Right ventricle myocardium superior (tissue), 1 donor: Measurements from ENCODE around the gene CCDC60. TPM values are rescaled to one million over a fixed set of nuclear protein-coding genes. Genes with fewer than 3 reads are reported as not detected.

Experiments used
- ATAC-seq: fragments of 200-7000 bp; cut with Tn5 transposase; one replicate; pipeline ENCODE4 v1.9.1; 2020; ENCODE audit warnings: mild to moderate bottlenecking; ENCODE audit not compliant: poor library complexity
- DNase-seq: peaks from one replicate; pipeline ENCODE4 v3.0.0-alpha.2; 2020
- intact Hi-C: fragments of 100-400 bp; cut with DNase I; formaldehyde crosslinking; loops from one replicate; pipeline ENCODE4 v1.11.2; 2022
- total RNA-seq: library from RNA; stranded (reverse); fragmentation: NEBNext Ultra II Directional; extraction: Animal tissue kit (Norgen Biotek cat#: 25700); gene quantifications from one replicate; pipeline ENCODE4 v1.2.1, GENCODE V29; 2021
- donor health status: DM: no; HTN: yes; CAD: no; lungs with severe emphysema.

The CCDC60 gene
- total RNA-seq, 1 donor from 2014 or later: not detected

DNA sequence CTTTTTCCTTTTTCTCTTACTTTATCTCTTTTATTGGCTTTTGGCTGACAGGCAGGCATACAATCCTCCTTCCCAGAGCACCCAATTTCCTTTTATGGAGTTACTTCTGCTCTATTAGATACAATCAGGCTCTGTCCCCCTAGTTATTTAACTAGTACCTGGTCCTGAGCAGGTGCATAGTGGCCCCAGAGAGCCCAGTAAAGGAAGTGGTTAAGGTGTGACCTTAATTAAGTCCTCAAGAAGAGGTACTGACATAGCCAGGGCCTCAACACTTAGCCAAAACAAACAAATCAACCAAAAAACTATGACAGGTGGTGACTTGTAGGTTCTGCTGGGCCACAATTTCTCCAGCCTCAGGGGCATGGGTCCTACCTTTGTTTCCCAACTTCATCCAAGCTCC lies 82.9 kb downstream of the CCDC60 start:
- intact Hi-C loops: loop anchor here (10.0 kb wide), 1 partner anchor 433 kb away; the partner anchor contains the start of gene SRRM4
- ATAC-seq (no peak), DNase-seq (no peak)

GRCh38 chr12:119419381-119419780 lies 84.9 kb downstream of the CCDC60 start:
- intact Hi-C loops: loop anchor here (10.0 kb wide), 1 partner anchor 435 kb away; the partner anchor contains the start of gene SRRM4
- ATAC-seq: no peak
- DNase-seq: no peak

DNA sequence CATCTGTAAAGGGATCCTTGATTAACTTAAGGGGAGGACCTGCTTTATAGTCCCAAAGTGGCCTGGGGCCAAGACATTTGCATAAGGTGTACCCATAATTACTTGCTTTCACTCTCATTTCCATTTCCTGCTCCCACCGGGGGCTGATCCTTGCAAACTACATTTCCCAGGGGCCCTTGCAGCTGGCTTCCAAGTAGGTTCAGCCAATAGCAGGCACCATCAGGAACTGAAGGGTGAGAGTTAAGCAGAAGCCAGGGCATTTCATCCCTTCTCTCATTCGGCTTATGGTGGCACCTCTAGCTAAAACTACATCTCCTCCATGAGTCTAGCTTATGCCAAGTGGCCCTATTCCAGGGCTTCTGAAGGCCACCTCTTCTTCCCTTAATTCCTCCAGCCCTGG lies 88.8 kb downstream of the CCDC60 start:
- DNase-seq: no peak
- no peak for ATAC-seq
- intact Hi-C loops: no loop called here

- ATAC-seq: no peak
- intact Hi-C loops: no loop called here
- DNase-seq: no peak
These were observed 91.1 kb downstream of the CCDC60 start for GRCh38 chr12:119425623-119426022.

DNA sequence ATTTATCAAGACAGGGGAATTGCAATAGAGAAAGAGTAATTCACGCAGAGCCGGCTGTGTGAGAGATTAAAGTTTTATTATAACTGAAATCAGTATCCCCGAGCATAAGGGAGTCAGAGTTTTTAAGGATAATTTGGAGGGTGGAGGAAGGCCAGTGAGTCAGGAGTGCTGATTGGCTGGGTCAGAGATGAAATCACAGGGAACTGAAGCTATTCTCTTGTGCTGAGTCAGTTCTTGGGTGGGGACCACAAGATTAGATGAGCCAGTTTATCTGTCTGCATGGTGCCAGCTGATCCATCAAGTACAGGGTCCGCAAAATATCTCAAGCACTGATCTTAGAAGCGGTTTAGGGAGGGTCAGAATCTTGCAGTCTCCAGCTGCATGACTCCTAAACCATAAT lies 96.6 kb downstream of the CCDC60 start:
- intact Hi-C loops: no loop called here
- DNase-seq (no peak), ATAC-seq (no peak)

DNA sequence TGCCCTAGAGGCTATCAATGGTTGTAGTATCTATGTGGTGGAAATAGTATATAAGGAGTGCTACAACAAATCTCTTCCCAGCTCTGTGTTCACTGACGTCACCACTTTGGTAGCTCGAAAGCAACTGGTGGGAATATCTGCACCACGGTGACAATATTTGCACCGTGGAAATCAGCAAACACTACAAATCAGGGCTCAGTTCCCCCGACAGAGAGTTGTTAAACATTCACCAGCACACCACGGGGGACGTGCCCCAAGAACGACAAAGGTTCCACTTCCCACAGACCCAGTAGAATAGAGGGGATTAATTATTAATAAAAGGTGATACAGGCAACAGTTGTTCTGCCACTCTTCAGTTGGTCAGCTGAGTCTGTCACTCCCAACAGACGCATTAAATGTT lies 98.4 kb downstream of the CCDC60 start:
- intact Hi-C loops: no loop called here
- DNase-seq (no peak), ATAC-seq (no peak)

DNA sequence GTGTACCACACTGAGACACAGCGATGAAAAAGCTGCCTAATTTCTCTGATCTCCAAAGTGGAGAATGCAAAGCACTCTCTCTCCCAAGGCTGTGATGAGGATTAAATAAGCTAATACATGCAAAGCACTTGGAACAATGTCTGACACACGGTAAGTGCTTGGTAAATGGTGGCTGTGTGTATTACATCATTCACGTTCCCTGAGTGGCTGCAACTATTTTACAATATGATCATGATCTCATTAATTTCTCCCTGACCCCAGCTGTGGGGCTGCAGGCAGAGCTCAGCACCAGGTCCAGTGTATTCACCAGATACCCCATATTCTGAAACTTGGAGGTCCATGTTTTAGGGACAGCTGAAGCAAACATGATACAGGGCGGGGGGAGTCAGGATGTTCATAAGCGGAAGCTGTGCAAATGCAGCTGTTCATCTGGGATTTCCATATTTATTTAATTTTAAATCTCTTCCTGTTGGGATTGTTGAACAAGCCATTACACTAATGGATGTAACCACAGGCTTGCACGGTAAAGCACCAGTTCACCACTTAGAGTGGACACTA lies 106.4 kb downstream of the CCDC60 start:
- DNase-seq: no peak
- no peak for ATAC-seq
- intact Hi-C loops: loop anchor here (5.0 kb wide), 1 partner anchor 106 kb away; no protein-coding TSS in a partner anchor

- ATAC-seq (peak; percentile 45), DNase-seq (no peak)
- intact Hi-C loops: loop anchor here (5.0 kb wide), 1 partner anchor 103 kb away; no protein-coding TSS in a partner anchor
These were observed 110.0 kb downstream of the CCDC60 start for GRCh38 chr12:119444462-119445044.

DNA sequence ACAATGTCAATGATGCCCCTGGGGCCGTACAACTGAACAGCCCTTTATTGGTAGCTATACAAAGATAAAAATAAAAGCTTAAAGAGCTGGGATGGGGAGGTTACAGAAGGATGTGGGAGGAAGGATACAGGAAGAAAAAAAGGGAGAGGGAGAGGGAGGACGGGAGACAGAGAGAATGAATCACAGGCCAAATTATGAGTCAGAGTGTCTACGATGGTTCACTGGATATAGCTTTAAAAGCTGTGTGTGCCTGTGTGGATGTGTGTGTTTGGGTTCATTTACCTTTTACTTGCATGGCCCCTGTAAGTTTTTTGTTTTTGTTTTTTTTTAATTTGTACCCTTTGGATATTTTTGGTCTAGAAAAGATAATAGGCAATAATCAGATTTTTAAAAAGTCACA lies 111.9 kb downstream of the CCDC60 start:
- ATAC-seq: no peak
- no peak for DNase-seq
- intact Hi-C loops: no loop called here

- ATAC-seq (no peak), DNase-seq (no peak)
- intact Hi-C loops: no loop called here
These were observed 112.6 kb downstream of the CCDC60 start for GRCh38 chr12:119447126-119447525.

GRCh38 chr12:119447618-119448017 lies 113.1 kb downstream of the CCDC60 start:
- no peak for ATAC-seq
- intact Hi-C loops: no loop called here
- no peak for DNase-seq

GRCh38 chr12:119448611-119449131 lies 114.1 kb downstream of the CCDC60 start:
- DNase-seq: no peak
- intact Hi-C loops: no loop called here
- ATAC-seq: no peak

DNA sequence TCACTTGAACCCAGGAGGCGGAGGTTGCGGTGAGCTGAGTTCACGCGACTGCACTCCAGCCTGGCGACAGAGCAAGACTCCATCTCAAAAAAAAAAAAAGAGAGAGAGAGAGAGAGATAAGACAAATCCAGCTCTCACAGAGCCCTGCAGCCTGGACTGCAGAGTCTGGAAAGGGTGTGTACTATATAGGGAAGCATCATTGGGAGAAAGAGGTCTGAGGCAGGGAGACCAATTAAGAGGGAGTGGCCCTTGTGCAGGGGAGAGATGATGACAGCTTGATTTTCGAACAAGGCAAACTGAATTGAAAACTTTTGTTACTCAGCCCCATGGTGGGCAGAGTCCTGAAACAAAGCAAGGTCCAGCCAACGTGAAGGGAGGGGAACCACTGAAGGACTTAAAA lies 116.2 kb downstream of the CCDC60 start:
- DNase-seq (no peak), ATAC-seq (no peak)
- intact Hi-C loops: no loop called here

DNA sequence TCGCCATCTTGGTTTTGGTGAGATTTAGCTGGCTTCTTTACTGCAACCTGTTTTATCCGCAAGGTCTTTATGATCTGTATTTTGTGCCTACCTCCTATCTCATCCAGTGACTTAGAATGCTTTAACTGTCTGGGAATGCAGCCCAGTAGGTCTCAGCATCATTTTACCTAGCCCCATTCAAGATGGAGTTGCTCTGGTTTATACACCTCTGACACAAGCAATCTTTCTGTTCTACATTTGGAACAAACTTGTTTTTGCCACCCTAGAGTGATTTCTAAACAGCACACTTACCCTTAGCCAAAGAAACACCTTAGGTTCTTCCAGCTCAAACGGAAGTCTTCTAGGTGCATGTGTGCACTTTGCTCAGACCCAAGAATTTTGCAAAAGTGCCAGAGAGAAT lies 122.3 kb downstream of the CCDC60 start:
- ATAC-seq (no peak), DNase-seq (no peak)
- intact Hi-C loops: no loop called here

DNA sequence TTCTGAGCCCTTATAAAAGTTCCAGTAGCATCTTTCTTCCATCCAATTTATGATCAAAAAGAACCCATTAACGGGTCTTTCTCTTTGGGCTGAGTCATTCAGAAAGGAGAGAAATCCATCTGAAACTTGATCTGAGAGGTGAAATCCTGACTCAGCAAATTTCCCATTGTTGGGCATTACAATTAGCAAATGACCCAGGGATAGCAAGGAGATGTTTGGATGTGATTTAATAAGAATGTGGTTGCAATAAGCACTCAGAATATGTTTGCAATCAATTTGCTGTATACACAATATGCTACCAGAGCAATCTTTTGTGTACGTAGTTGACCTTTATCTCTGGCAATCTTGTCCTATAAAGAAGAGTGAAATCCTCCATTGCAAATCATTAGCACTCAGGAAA lies 122.7 kb downstream of the CCDC60 start:
- ATAC-seq (no peak), DNase-seq (no peak)
- intact Hi-C loops: no loop called here

GRCh38 chr12:119459481-119459880 lies 125.0 kb downstream of the CCDC60 start:
- DNase-seq (no peak), ATAC-seq (no peak)
- intact Hi-C loops: no loop called here

GRCh38 chr12:119460876-119461275 lies 126.3 kb downstream of the CCDC60 start:
- DNase-seq: no peak
- intact Hi-C loops: no loop called here
- ATAC-seq: no peak

DNA sequence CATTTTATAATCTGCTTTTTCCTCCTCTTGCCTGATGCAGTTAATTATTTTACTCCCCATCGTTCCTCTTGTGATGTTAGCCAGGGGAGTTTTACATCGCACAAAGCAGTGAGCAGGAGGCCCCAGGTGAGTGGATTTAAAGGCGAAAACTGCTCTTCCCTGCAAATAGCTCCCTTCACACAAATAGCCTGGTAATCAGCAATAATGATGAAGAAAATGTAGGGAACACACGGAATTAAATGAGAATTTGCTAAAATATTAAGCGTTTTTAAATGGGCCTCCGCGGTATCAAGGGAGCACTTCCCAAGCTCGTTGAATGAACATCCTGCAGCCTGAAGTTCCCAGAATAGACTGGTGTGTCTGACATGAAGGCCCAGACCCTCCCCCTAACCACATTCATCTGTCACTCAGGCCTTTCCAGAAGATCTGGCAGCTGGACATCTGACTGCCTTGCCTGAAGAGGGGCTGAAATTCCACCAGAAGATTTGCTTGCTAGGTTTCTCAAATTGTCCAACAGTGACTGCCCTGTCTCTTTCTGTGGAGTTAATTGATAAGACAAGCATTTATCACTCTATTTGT lies 127.2 kb downstream of the CCDC60 start:
- ATAC-seq (no peak), DNase-seq (no peak)

DNA sequence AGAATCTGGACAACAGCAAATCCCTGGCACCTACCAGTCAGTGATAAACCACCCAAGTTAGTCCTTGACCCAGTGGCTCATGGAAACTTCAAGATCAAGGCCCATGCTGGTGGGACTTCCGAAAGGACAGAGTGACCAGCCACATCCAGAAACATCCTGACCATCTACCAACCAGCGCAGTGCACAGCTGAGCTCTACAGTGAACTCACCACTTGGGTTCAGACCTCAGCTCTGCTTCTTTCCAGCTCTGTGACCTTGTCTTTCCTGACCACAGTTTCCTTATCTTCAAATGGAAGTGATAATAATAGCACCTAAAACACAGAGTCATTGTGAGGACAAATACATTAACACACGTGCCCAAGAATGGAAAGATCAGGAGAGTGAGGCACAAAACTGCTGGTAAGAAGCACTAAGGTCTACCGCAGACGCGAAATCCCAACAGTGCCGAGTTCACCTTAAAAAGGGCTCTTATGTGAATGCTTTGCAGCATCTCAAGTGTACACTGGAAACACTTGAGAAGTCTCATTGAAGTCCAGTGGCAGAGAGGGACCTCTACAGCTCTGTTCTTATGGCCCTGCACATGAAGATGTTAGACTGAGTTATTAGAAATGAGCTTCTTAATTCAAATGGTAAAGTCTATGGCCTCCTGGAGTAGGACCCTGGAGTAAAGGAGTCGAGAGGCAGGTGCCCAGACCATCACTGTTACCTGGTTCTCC lies 128.8 kb downstream of the CCDC60 start:
- ATAC-seq (no peak), DNase-seq (no peak)
- intact Hi-C loops: no loop called here

More for the DNA sequence above, 127.2 kb downstream of the CCDC60 start:
- intact Hi-C loops: no loop called here

DNA sequence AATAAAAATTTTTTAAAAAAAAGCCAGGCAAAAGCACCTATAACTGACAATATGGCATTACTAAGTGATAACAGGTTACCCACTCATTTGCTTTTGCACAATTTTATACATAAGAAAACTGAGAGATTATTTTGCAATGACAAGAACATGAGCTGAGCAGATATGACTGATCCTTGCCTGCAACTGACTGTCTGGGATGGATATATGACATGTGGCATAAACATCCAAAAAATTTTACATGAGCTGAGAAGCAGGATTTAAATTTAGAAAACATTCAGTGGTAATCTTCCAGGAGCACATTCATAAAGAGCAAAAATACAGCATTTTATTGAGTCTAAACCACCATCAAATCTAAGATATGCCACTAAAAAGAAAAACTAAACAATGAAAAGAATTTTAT lies 133.8 kb downstream of the CCDC60 start:
- ATAC-seq (no peak), DNase-seq (no peak)
- intact Hi-C loops: no loop called here
